CD4-positive, alpha-beta T cell treated with Interleukin-12 subunit alpha and Interleukin-12 subunit beta, for 1 hour (primary cell): ENCODE results near the gene ZNF407.

ENCODE experiments used
- DNase-seq: peaks from one replicate; pipeline ENCODE4 v3.0.0-alpha.2; 2020

ZNF407 gene

DNA sequence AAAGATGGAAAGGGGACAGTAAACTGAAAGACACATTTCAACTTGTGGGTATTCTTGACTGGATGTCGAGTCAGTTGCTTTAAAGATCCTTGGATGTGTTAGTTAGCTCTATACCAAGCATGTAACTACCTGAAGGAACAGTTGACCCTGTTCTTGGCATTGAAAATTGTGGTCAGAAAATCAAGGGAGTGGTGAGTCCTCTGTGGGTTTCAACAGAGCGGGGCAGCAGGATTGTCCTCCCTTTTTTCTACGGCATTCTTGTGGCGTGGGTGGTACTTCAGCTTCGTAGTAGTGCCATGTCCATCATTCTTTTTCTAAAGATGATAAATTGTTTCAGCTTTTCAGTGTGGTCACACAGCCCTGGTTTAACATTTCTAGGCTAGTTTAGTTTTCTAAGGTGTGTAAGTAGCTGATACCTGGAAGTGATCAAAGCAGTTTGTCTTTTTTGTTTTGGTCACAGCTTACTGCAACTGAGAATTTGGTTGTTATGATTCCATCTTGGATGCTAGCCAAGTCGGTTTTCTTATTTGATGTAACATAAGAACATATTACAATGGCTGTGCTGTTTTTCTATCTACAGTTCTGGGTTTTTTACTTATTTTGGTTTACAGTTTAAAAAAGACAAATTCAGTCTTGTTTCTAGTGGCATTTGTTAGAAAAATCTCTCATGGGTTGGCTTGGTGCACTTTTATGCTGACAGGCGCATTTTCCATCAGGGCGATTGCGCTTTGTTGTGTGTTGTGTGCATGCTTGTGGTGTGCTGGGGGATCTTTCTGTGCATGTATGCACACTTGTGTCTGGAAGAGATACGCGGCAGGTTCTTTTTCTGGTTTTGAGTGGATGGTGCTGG is 84.7 kb downstream of the ZNF407 start:
- DNase-seq: no peak

DNA sequence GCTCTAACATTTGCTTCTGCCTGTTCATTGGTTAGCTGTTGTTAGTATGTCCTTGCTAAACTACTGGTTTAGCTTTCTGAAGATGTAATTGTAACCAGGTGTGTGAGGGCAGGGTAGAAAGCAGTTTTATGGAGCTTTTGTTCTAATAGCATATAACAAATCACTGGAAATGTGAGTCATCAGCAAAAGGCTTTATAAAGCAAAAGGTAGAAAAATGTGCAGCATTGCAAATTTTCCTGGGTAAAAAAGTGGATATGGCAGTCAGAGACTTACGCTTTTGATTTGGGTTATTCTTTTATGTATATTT is 85.3 kb downstream of the ZNF407 start:
- DNase-seq: no peak

DNA sequence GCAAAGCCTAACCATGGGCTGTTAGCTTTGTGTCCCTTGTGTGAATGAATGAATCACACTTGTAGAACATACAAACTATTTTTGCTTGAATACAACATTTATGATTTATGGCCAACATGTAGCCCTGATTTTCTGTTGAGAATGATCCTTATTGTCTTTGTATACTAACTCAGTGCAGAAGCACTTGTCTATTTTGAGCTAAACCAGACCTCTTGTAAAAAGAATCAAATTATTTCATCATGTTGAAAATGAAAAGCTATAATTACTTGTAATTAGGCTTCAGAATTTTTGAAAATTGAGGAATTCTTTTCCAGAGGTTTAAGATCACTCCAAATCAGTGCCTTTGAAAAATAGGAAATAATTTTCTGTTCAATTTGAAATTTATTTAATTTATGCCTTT is 85.9 kb downstream of the ZNF407 start:
- no peak for DNase-seq

- no peak for DNase-seq
Measured at GRCh38 chr18:74689251-74689650, 91.6 kb downstream of the ZNF407 start.

DNA sequence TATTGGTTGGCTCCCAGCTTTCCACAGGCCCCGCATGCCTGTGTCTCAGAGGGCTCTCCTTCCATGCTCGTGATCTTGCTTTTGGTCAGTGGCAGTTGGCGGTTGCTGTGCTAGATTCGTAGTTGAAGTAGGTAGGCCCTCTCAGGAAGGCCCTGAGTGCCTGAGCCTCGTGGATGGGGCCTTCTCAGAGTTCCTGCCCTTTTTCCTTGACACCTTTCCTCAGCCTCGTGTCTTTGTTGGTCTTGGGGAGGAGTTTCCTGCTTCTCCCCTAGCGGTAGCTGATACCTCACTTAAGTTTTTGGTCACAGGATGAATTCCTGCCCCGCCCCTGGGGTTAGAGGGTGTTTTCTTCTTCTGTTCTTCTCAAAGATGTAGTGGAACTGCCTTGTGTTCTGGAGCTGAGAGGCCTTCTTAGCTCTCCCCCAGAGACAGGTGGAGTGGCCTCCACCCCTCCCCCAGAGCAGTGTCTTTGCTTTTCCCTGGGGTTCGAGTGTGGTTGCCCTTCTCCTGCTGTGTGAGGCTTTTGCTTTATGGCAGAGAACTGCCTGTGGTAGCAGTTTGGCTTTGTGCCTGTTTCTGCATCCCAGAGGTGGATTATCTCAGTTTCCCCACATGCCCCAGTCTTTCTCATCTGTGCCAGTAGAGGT is 94.8 kb downstream of the ZNF407 start:
- no peak for DNase-seq

GRCh38 chr18:74694436-74694835 is 96.8 kb downstream of the ZNF407 start:
- no peak for DNase-seq

- no peak for DNase-seq
Measured at GRCh38 chr18:74695170-74695569, 97.5 kb downstream of the ZNF407 start.

DNA sequence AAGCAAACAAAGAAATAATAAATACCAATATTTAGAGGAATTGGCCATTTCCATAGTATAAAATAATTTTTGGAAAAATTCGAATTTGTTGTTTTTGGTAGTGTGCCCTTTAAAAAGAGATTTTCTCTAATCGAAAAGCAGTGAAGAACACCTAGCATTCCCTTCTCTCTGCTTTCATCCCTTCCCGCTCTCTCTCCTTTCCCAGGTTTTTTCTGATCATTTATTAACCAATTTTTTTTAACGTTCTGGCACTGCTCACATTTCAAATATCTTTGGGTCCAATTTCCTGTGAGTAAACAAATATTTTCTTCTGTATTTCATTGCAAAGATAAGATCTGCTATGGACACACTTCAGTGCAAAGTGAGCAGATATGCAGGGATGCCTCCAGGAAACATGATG is 101.2 kb downstream of the ZNF407 start:
- DNase-seq: no peak

- no peak for DNase-seq
Measured at GRCh38 chr18:74699455-74699854, 101.8 kb downstream of the ZNF407 start.

DNA sequence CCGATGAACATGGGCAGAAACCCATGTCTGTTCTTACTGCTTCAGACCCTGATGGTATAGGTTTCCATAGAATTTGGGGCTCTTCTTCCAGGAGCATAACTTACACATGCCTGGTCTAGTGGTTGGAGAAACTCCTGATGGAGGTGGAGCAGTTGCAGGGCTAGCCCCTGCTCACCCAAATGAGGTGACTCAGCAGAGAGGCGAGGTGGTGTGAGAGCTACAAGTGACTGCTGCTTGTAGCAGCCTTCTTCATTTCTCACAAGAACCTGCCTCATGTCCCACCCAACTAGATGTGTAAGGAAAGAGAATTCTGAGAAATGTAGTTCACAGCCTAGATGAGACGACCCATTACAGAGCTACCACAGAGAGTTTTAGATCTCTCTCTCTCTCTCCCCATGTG is 105.3 kb downstream of the ZNF407 start:
- DNase-seq: no peak

- no peak for DNase-seq
Measured at GRCh38 chr18:74708169-74708568, 110.5 kb downstream of the ZNF407 start.

DNA sequence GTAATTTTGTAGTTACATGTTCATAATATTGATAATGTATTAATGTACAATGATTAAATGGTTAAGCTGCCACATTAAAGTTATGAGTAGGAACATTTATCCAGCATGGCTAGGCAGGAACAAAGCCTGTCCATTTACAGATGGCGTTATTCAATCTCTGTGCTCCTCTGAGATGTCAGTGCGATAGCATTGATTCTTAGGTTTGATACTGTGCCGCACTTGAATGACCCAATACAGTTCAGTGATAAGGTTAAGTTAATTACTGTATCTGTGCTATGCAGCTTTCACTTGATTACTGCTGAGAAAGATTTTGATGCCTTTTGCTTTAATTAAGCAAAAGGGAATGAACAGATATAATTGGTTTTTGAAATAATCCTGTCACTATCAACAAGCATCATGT is 111.8 kb downstream of the ZNF407 start:
- no peak for DNase-seq

DNA sequence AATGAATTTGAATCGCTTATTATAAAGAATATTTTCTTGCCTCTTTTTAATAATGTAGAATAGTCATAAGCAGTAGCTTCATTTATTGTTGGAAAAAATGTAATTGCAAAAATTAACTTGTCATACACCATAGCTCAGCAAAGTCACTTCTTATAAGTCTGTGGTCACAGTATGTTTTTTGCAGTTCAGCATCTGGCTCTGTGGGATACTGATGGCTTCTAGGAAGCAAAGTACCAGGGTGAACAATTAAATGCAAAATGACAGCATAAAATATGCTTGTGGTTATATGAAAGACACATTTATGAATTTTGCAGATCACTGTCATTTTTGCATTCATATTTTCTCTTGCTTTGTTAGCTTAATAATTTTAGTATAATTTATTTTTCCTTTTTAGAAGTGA is 116.5 kb downstream of the ZNF407 start:
- no peak for DNase-seq

DNA sequence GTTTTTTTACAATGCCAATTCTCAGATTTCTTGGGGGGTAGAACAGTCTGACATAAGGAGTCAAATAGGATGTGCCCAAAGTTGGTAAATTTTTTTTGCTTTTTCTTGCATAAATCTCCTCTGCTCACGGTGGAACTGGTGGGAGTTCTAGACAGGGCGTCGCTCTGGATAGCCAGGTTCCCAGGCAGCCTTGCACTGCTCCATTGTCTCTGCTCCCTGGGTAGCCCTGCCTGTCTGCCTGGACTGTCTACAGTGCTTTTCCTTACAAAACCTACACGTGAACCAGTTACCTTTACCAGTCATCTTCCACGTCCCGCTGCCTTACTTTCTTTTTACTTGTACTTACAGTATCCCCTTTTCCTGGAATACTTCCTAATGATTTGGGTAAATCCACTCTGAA is 117.1 kb downstream of the ZNF407 start:
- no peak for DNase-seq

- no peak for DNase-seq
Measured at GRCh38 chr18:74715306-74715705, 117.6 kb downstream of the ZNF407 start.

- DNase-seq: no peak
Measured at GRCh38 chr18:74715865-74716712, 118.4 kb downstream of the ZNF407 start.

DNA sequence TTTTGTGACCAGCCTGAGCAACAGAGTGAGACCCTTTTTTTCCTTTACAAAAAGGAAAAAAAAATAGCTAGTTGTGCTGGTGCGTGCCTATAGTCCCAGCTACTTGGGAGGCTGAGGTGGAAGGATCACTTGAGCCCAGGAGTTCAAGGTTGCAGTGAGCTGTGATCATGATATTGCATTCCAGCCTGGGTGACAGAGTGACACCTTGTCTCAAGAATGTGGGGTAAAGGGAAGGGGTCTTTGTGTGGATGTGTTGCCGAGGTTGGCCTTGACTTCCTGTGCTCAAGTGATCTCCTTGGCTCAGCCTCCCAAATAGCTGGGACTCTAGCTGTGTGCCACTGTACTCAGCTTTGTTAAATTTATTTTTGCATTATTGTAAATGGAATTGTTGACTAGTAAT is 120.6 kb downstream of the ZNF407 start:
- no peak for DNase-seq

DNA sequence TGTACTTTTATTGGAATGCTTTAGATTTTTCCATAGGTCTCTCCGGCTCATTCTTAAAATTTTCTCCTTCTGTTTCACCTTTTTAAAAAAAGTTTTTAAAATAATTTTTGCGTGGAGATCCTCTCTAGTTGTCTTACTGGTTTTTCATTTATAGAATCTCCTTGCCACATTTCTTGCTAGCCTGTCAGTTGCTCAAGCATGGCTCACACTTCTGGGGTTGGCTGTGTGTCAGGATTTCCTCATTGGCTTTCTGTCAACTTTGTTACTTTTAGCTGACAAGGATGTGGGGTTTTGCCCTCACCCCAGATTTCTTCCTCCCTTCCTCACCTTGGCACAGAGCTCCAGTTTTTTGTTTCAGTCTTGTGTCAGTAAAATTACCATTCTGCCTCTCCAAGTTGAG is 124.6 kb downstream of the ZNF407 start:
- DNase-seq: no peak

DNA sequence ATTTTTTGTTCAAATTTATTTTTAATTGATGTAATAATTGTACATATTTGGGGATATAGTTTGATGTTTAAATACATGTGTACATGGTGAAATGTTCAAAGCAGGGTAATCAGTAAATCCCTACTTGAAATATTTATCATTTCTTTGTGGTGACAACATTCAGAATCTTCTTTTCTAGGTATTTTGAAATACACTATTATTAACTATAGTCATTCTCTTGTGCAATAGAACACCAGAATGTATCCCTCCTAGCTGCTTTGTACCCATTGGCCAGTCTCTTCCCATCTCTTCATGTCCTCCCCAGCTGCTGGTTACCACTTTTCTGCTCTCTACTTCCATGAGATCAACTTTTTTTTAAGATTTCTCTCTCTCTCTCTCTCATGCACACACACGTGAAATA is 126.5 kb downstream of the ZNF407 start:
- no peak for DNase-seq

DNA sequence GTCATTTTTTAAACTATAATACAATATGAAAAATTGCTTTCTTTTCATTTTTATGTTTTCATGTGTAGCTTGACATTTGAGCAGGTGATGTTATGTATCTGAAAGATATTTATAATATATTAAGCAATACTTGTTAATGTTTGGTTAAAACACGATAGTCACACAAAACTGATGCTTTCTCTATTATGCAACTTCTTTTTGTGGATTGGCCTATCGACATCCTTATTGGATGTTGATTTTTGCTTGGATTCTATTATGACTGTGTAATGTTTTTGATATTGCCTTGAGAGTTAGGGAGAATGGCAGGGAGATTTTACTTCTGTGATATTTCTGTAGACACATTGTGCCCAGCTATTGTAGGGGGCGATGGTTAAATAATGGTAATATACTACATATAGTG is 128.0 kb downstream of the ZNF407 start:
- no peak for DNase-seq

DNA sequence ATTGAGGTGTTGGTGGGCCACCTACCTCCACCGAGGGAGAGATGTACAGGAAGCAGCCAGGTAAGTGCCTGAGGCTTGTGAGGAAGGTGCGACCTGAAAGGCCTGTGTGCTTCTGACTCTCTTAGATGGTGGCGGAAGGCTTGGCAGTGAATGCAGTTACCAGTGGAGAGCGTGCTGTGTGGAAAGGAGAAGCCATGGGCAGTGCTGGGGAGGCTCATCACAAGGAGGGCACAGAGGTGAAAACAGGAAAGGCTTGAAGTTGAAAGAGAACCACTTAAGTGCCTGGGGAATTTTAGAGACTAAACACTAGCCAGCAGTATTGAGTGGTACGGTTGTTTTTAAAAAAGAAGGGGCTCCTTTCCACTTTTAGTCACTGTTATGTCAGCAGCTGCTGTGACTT is 130.9 kb downstream of the ZNF407 start:
- DNase-seq: no peak

GRCh38 chr18:74731097-74731496 is 133.4 kb downstream of the ZNF407 start:
- no peak for DNase-seq

GRCh38 chr18:74732380-74732779 is 134.7 kb downstream of the ZNF407 start:
- DNase-seq: no peak

DNA sequence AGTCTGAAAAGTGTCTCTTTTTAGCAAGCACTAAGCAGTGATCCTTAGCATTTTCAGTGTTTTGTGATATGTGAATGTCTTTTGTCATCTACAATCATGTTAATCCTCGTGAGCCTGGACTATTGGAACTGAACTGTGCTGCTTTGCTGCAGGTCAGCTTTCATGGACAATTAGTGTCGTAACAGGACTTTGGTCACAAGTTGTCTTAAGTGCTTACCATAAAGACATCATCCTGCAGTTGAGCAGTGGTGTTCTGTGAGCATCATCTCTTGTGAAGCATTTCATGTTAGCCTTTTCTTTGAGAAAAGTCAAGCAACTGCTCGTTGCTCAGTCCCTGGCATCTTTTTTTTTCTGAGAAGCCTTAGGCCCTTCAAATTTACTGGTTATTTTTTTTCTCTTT is 135.9 kb downstream of the ZNF407 start:
- no peak for DNase-seq
